ENCODE results near the gene MTMR10.

DNA sequence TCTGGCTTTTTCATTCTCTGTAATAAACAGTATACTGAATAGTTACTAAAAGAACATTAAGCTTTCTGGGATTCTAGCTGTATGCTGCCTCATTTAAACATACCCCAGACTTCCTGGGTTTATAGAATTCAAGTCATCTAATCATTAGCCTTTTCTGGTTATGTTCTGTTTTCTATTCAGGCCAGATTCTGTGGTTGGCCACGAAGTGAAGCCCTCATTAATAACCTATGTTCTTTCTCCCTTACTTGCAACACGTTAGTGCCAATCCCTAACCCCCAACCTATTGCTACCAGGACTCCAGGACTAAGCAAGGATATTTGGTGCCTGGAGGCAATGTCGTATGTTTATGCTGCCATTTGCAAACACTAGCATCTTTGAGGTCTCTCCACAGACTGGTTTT, 28.6 kb upstream of the MTMR10 start:
- TF ChIP-seq GATA2 (IDR thresholded peaks at IDR 0.05; ENCODE audit: low read depth, low read length) (no peak), GATA3 (IDR thresholded peaks at IDR 0.05; ENCODE audit: low read depth, low read length) (no peak)
